IMR-90 (cell line): ENCODE data around the gene WSB2. TPM values are rescaled to one million over a fixed set of nuclear protein-coding genes. Genes with fewer than 3 reads are reported as not detected.

Experiments
- ATAC-seq: fragments of 200-7000 bp; cut with Tn5 transposase; 2 replicates; pipeline ENCODE4 v1.9.1; 2020; ENCODE audit warnings: low read depth, mild to moderate bottlenecking, moderate library complexity
- BruUV-seq: library from RNA; stranded (reverse); fragments of 400-500 nt; replicated peaks from 2 replicates; lab custom pipeline; 2021; lab: Mats Ljungman, UMichigan
- CTCF ChIA-PET: fragments of 300-600 bp; formaldehyde crosslinking; extraction: SDS; loops from one replicate; lab custom pipeline; 2021; ENCODE audit warnings: antibody characterized with exemption; lab: Yijun Ruan, JAX
- POLR2A ChIA-PET: fragments of 300-600 bp; sonication (Branson Sonifier 250); formaldehyde crosslinking; loops from one replicate; lab custom pipeline; 2022; ENCODE audit warnings: antibody characterized with exemption; ENCODE audit not compliant: unreplicated experiment; lab: Charles Lee
- DNase-seq: peaks from one replicate; pipeline ENCODE4 v3.0.0; 2013
- H2AFZ ChIP-seq: replicated peaks from 2 replicates; pipeline ENCODE3; 2013; ENCODE audit warnings: low read length, mild to moderate bottlenecking; ENCODE audit not compliant: poor library complexity
- H2AK5ac ChIP-seq: 2 replicates; pipeline ENCODE4 v1.6.1; 2013; ENCODE audit warnings: low read depth, low read length, inconsistent platforms
- H2AK9ac ChIP-seq: replicated peaks from 2 replicates; pipeline ENCODE3; 2013; ENCODE audit warnings: mild to moderate bottlenecking, low read depth, low read length, moderate library complexity; ENCODE audit not compliant: poor library complexity
- H2BK120ac ChIP-seq: 2 replicates; pipeline ENCODE4 v1.6.1; 2013; ENCODE audit warnings: low read depth, low read length, inconsistent platforms
- H2BK15ac ChIP-seq: 3 replicates; pipeline ENCODE4 v1.6.1; 2013; ENCODE audit warnings: low read depth, low read length, inconsistent platforms
- H2BK20ac ChIP-seq: 2 replicates; pipeline ENCODE4 v1.6.1; 2013; ENCODE audit warnings: low read depth, mild to moderate bottlenecking, inconsistent platforms, low read length, moderate library complexity
- H2BK5ac ChIP-seq: 2 replicates; pipeline ENCODE4 v1.6.1; 2013; ENCODE audit warnings: mild to moderate bottlenecking, low read depth, low read length, inconsistent platforms; ENCODE audit not compliant: poor library complexity, severe bottlenecking
- H3K14ac ChIP-seq: replicated peaks from 2 replicates; pipeline ENCODE4 v1.6.1; 2013; ENCODE audit warnings: low read depth, low read length, inconsistent platforms
- H3K18ac ChIP-seq: 2 replicates; pipeline ENCODE4 v1.6.1; 2013; ENCODE audit warnings: low read depth, low read length, control low read depth
- H3K23ac ChIP-seq: 2 replicates; pipeline ENCODE4 v1.6.1; 2013; ENCODE audit warnings: low read depth, low read length, inconsistent platforms
- H3K27ac ChIP-seq: 2 replicates; pipeline ENCODE4 v1.5.1; 2013; ENCODE audit warnings: mild to moderate bottlenecking, control low read depth, low read length; ENCODE audit not compliant: insufficient read depth
- H3K27me3 ChIP-seq: 2 replicates; pipeline ENCODE4 v1.6.1; 2013; ENCODE audit warnings: low read length; ENCODE audit not compliant: control insufficient read depth, insufficient read depth
- H3K36me3 ChIP-seq: 2 replicates; pipeline ENCODE4 v1.6.1; 2013; ENCODE audit warnings: low read length, mixed read lengths; ENCODE audit not compliant: control insufficient read depth, insufficient read depth
- H3K4ac ChIP-seq: 2 replicates; pipeline ENCODE4 v1.6.1; 2013; ENCODE audit warnings: low read depth, low read length, inconsistent platforms
- H3K4me1 ChIP-seq: 2 replicates; pipeline ENCODE4 v1.6.1; 2013; ENCODE audit warnings: low read length, mixed read lengths; ENCODE audit not compliant: control insufficient read depth, insufficient read depth
- H3K4me2 ChIP-seq: 2 replicates; pipeline ENCODE4 v1.6.1; 2013; ENCODE audit warnings: low read depth, mild to moderate bottlenecking, control low read depth, low read length, moderate library complexity
- H3K4me3 ChIP-seq: 2 replicates; pipeline ENCODE4 v1.5.1; 2013; ENCODE audit warnings: low read depth, mild to moderate bottlenecking, control low read depth, low read length, moderate library complexity; ENCODE audit not compliant: insufficient read depth
- H3K56ac ChIP-seq: 2 replicates; pipeline ENCODE4 v1.6.1; 2013; ENCODE audit warnings: low read length, inconsistent platforms; ENCODE audit not compliant: insufficient read depth; ENCODE audit errors: extremely low read depth
- H3K79me1 ChIP-seq, 2 experiments: 2 replicates each; pipeline ENCODE4 v1.6.1; 2013; ENCODE audit warnings: low read length in 2 of 2, inconsistent platforms in 1 of 2, low read depth in 1 of 2
- H3K9ac ChIP-seq: 2 replicates; pipeline ENCODE4 v1.6.1; 2013; ENCODE audit warnings: low read depth, low read length, control low read depth
- H3K9me1 ChIP-seq: 2 replicates; pipeline ENCODE4 v1.6.1; 2013; ENCODE audit warnings: low read length, inconsistent platforms; ENCODE audit not compliant: insufficient read depth
- H3K9me3 ChIP-seq: 2 replicates; pipeline ENCODE4 v1.6.1; 2013; ENCODE audit warnings: low read length; ENCODE audit not compliant: control insufficient read depth, insufficient read depth
- H4K20me1 ChIP-seq: 2 replicates; pipeline ENCODE4 v1.6.1; 2013; ENCODE audit warnings: low read length, inconsistent platforms; ENCODE audit not compliant: insufficient read depth
- H4K5ac ChIP-seq: 2 replicates; pipeline ENCODE4 v1.6.1; 2013; ENCODE audit warnings: mild to moderate bottlenecking, low read depth, low read length, control low read depth
- H4K8ac ChIP-seq, 2 experiments: 2 replicates each; pipeline ENCODE4 v1.6.1; 2013; ENCODE audit warnings: low read depth in 2 of 2, low read length in 2 of 2, control low read depth in 1 of 2, inconsistent platforms in 1 of 2
- H4K91ac ChIP-seq: 2 replicates; pipeline ENCODE4 v1.6.1; 2013; ENCODE audit warnings: low read depth, low read length, inconsistent platforms; ENCODE audit not compliant: insufficient read depth
- BHLHE40 ChIP-seq: fragments of 150-350 bp; IDR thresholded peaks from 2 replicates; pipeline ENCODE4 v1.6.1; 2016; ENCODE audit warnings: mild to moderate bottlenecking, low read depth, low read length
- CHD1 ChIP-seq: IDR thresholded peaks from 2 replicates; pipeline ENCODE4 v1.6.1; 2012; ENCODE audit warnings: low read depth, low read length, improper control_type of control experiment
- CTCF ChIP-seq: conservative IDR thresholded peaks from 2 replicates; pipeline ENCODE4 v1.5.1; 2012; ENCODE audit warnings: mild to moderate bottlenecking, low read depth, low read length, improper control_type of control experiment
- MAZ ChIP-seq: IDR thresholded peaks from 2 replicates; pipeline ENCODE4 v1.6.1; 2012; ENCODE audit warnings: low read depth, mild to moderate bottlenecking, low read length, improper control_type of control experiment, moderate library complexity, borderline replicate concordance
- POLR2A ChIP-seq: IDR thresholded peaks from 2 replicates; pipeline ENCODE4 v1.6.1; 2012; ENCODE audit warnings: mild to moderate bottlenecking, low read depth, low read length
- WGBS, 2 experiments: methylation state at CpG; one replicate each; pipeline versions ENCODE4 v1.1.5 to v1.1.7; 2013; ENCODE audit warnings: missing lambda C conversion rate in 2 of 2; ENCODE audit not compliant: insufficient read length in 1 of 2; ENCODE audit errors: extremely low coverage in 2 of 2; 5-methylcytosine and 5-hydroxymethylcytosine counted together
- dilution Hi-C: fragments of 300-500 bp; cut with HindIII; formaldehyde crosslinking; loops from one replicate; pipeline ENCODE4 v1.14.3; 2018; ENCODE audit warnings: low sequenced_read_pairs; ENCODE audit not compliant: unreplicated experiment
- in situ Hi-C: fragments of 300-500 bp; cut with MboI; formaldehyde crosslinking; loops from 3 replicates; pipeline ENCODE4 v1.14.3; 2019; ENCODE audit warnings: low sequenced_read_pairs, inconsistent platforms, mixed read lengths
- intact Hi-C: fragments of 100-400 bp; cut with micrococcal nuclease; formaldehyde crosslinking; loops from 2 replicates; pipeline ENCODE4 v1.10.0; 2022
- polyA plus RNA-seq, 3 experiments: library from polyadenylated mRNA; depleted of rRNA; stranded (reverse); fragments of >200 nt; gene quantifications; 2 replicates each; pipeline ENCODE4 v1.2.3, GENCODE V29; 2012; ENCODE audit warnings: low replicate concordance in 1 of 3
- total RNA-seq: library from RNA; depleted of rRNA; stranded (reverse); fragments of >200 nt; gene quantifications from 2 replicates; pipeline ENCODE4 v1.2.3, GENCODE V29; 2012

The WSB2 gene
- total and polyA plus RNA-seq, 2 of the 4 experiments (the other 2 are of a cell fraction): 92.8 to 180 TPM

GRCh38 chr12:118011377-118011776, 49.6 kb downstream of the WSB2 start:
- no peak overlapping the region for H3K14ac ChIP-seq
- no peak overlapping the region for H3K23ac ChIP-seq
- H2BK20ac ChIP-seq: no peak overlapping the region
- H3K27me3 ChIP-seq: no peaks in the 10 kb centered on the region
- no peaks in the 10 kb centered on the region for H3K36me3 ChIP-seq
- H3K4me2 ChIP-seq: no peak overlapping the region
- H2AK9ac ChIP-seq: no peak overlapping the region
- H4K5ac ChIP-seq: no peak overlapping the region
- intact Hi-C loops: no loop called here
- H2BK15ac ChIP-seq: no peak overlapping the region
- H3K56ac ChIP-seq: no peak overlapping the region
- H3K9ac ChIP-seq: no peak overlapping the region
- H2BK5ac ChIP-seq: no peak overlapping the region
- no peaks in the 10 kb centered on the region for H3K4me1 ChIP-seq
- no peaks in the 10 kb centered on the region for H3K9me1 ChIP-seq
- H3K18ac ChIP-seq: no peak overlapping the region
- dilution Hi-C loops: no loop called here
- WGBS, 2 experiments: no CpG with 5 or more reads among the region's 3 CpGs
- H3K27ac ChIP-seq: no peak overlapping the region
- no peak for DNase-seq
- TF ChIP-seq POLR2A (no peak), BHLHE40 (no peak), MAZ (no peak), CTCF (no peak), CHD1 (no peak)
- no peaks in the 10 kb centered on the region for H4K20me1 ChIP-seq
- no peak overlapping the region for H4K8ac ChIP-seq
- no peak overlapping the region for H2AFZ ChIP-seq
- no peak overlapping the region for H3K4ac ChIP-seq
- no TSS peak for BruUV-seq
- ChIA-PET CTCF (no interaction called here), POLR2A (no interaction called here)
- H3K4me3 ChIP-seq: no peak overlapping the region
- no peak for ATAC-seq
- H3K79me1 ChIP-seq: no peaks in the 10 kb centered on the region
- no peak overlapping the region for H2AK5ac ChIP-seq
- no peak overlapping the region for H4K91ac ChIP-seq
- no peaks in the 10 kb centered on the region for H3K9me3 ChIP-seq
- in situ Hi-C loops: loop anchor here (10.0 kb wide), 1 partner anchor 137 kb away; no protein-coding TSS in a partner anchor
- no peak overlapping the region for H2BK120ac ChIP-seq
